OCI-LY3 (cell line): ENCODE measurements around the gene FTO.
"Not testable (repeated sequence)": the region's sequence is repeated elsewhere in the genome, so short reads cannot be mapped to it uniquely, and the experiment has no call there.

Experiments
- H2AFZ ChIP-seq: fragments of 200-600, 300-600 bp; shearing (Covaris generic); 2 replicates; pipeline ENCODE4 v1.6.0; 2014; ENCODE audit warnings: antibody characterized with exemption, low read depth, low read length
- H3K27ac ChIP-seq: fragments of 200-600, 300-600 bp; sonication (generic); 2 replicates; pipeline ENCODE4 v1.5.1; 2014; ENCODE audit warnings: mild to moderate bottlenecking, low read length, moderate library complexity, mixed read lengths
- H3K27me3 ChIP-seq: fragments of 200-600, 300-600 bp; sonication (generic); 2 replicates; pipeline ENCODE4 v1.6.1; 2014; ENCODE audit warnings: low read depth, low read length, mixed read lengths
- H3K36me3 ChIP-seq: fragments of 200-600, 300-600 bp; sonication (generic); replicated peaks from 2 replicates; pipeline ENCODE3; 2014; ENCODE audit warnings: low read depth, low read length, mixed read lengths
- H3K4me1 ChIP-seq: fragments of 300-600, 200-600 bp; sonication (generic); 2 replicates; pipeline ENCODE4 v1.6.1; 2014; ENCODE audit warnings: low read length, mixed read lengths
- H3K4me2 ChIP-seq: fragments of 200-600, 300-600 bp; sonication (generic); 2 replicates; pipeline ENCODE4 v1.6.1; 2014; ENCODE audit warnings: low read length, mixed read lengths
- H3K4me3 ChIP-seq: fragments of 300-600, 200-600 bp; sonication (generic); 2 replicates; pipeline ENCODE4 v1.5.1; 2014; ENCODE audit warnings: antibody characterized with exemption, mild to moderate bottlenecking, low read length, moderate library complexity
- H3K79me2 ChIP-seq: fragments of 300-600, 200-600 bp; shearing (Covaris generic); 2 replicates; pipeline ENCODE4 v1.6.1; 2014; ENCODE audit warnings: mild to moderate bottlenecking, low read length, mixed read lengths
- H3K9ac ChIP-seq: fragments of 300-600, 200-600 bp; shearing (Covaris generic); 2 replicates; pipeline ENCODE4 v1.6.0; 2014; ENCODE audit warnings: mild to moderate bottlenecking, low read length, moderate library complexity
- H3K9me3 ChIP-seq: fragments of 200-600, 300-600 bp; shearing (Covaris generic); 2 replicates; pipeline ENCODE4 v1.6.1; 2014; ENCODE audit warnings: low read length, mixed read lengths; ENCODE audit not compliant: insufficient read depth
- H4K20me1 ChIP-seq: fragments of 200-600, 300-600 bp; sonication (generic); 2 replicates; pipeline ENCODE4 v1.6.1; 2016; ENCODE audit warnings: low read length, mixed read lengths; ENCODE audit not compliant: insufficient read depth
- CTCF ChIP-seq: fragments of 200-600, 300-600 bp; sonication (generic); IDR thresholded peaks from 2 replicates; pipeline ENCODE4 v1.5.1; 2014; ENCODE audit warnings: antibody characterized with exemption, low read length, low read depth
- EZH2phosphoT487 ChIP-seq: fragments of 200-600 bp; shearing (Covaris generic); IDR thresholded peaks from 2 replicates; pipeline ENCODE4 v1.6.1; 2018; ENCODE audit warnings: antibody characterized with exemption, mixed run types, low read depth

Gene FTO

GRCh38 chr16:53882310-53882709 is 178.4 kb downstream of the FTO start:
- H3K27ac ChIP-seq = no peak overlapping the region
- no peaks in the 10 kb centered on the region for H4K20me1 ChIP-seq
- TF ChIP-seq EZH2phosphoT487 (no peak), CTCF (no peak)
- no peaks in the 10 kb centered on the region for H3K9me3 ChIP-seq
- H3K4me1 ChIP-seq = no peaks in the 10 kb centered on the region
- peaks cover 2% of the 10 kb centered on the region for H3K36me3 ChIP-seq
- no peak overlapping the region for H3K4me2 ChIP-seq
- no peak overlapping the region for H3K4me3 ChIP-seq
- H3K9ac ChIP-seq = no peak overlapping the region
- H3K79me2 ChIP-seq = no peaks in the 10 kb centered on the region
- H3K27me3 ChIP-seq = no peaks in the 10 kb centered on the region
- H2AFZ ChIP-seq = no peak overlapping the region

GRCh38 chr16:53884748-53885147 is 180.8 kb downstream of the FTO start:
- no peak overlapping the region for H3K9ac ChIP-seq
- H4K20me1 ChIP-seq = no peaks in the 10 kb centered on the region
- no peaks in the 10 kb centered on the region for H3K27me3 ChIP-seq
- H2AFZ ChIP-seq = no peak overlapping the region
- no peak overlapping the region for H3K27ac ChIP-seq
- no peaks in the 10 kb centered on the region for H3K79me2 ChIP-seq
- H3K9me3 ChIP-seq = no peaks in the 10 kb centered on the region
- H3K4me2 ChIP-seq = no peak overlapping the region
- no peaks in the 10 kb centered on the region for H3K4me1 ChIP-seq
- H3K36me3 ChIP-seq = peaks cover 2% of the 10 kb centered on the region
- TF ChIP-seq EZH2phosphoT487 (no peak), CTCF (no peak)
- H3K4me3 ChIP-seq = no peak overlapping the region

- Histone ChIP-seq H3K4me1 (no peaks in the 10 kb centered on the region), H3K9me3 (no peaks in the 10 kb centered on the region), H3K27ac (no peak overlapping the region), H3K4me2 (no peak overlapping the region), H3K79me2 (no peaks in the 10 kb centered on the region), H3K9ac (no peak overlapping the region), H4K20me1 (no peaks in the 10 kb centered on the region), H3K4me3 (no peak overlapping the region), H3K36me3 (no peaks in the 10 kb centered on the region), H2AFZ (no peak overlapping the region), H3K27me3 (no peaks in the 10 kb centered on the region)
- TF ChIP-seq CTCF = no peak
- no peak for TF ChIP-seq EZH2phosphoT487
Measured at GRCh38 chr16:53886482-53887378, 182.8 kb downstream of the FTO start.

GRCh38 chr16:53888222-53888621 is 184.3 kb downstream of the FTO start:
- no peak overlapping the region for H3K4me3 ChIP-seq
- H3K27ac ChIP-seq = no peak overlapping the region
- no peaks in the 10 kb centered on the region for H3K4me1 ChIP-seq
- H2AFZ ChIP-seq = no peak overlapping the region
- H3K79me2 ChIP-seq = no peaks in the 10 kb centered on the region
- H3K9me3 ChIP-seq = no peaks in the 10 kb centered on the region
- TF ChIP-seq CTCF = no peak
- TF ChIP-seq EZH2phosphoT487 = no peak
- no peaks in the 10 kb centered on the region for H3K36me3 ChIP-seq
- H4K20me1 ChIP-seq = no peaks in the 10 kb centered on the region
- no peak overlapping the region for H3K4me2 ChIP-seq
- H3K9ac ChIP-seq = no peak overlapping the region
- H3K27me3 ChIP-seq = no peaks in the 10 kb centered on the region

- H3K9me3 ChIP-seq, H3K4me3 ChIP-seq, H3K4me1 ChIP-seq, H3K27ac ChIP-seq, H3K27me3 ChIP-seq, H3K9ac ChIP-seq, H3K79me2 ChIP-seq, H3K4me2 ChIP-seq, H3K36me3 ChIP-seq, H2AFZ ChIP-seq, H4K20me1 ChIP-seq: not testable (repeated sequence)
Measured at GRCh38 chr16:53890877-53891276, 186.9 kb downstream of the FTO start.
